Measurements from ENCODE around the gene PGRMC2. TPM values are rescaled to one million over a fixed set of nuclear protein-coding genes. Genes with fewer than 3 reads are reported as not detected.

Gene PGRMC2, protein sequence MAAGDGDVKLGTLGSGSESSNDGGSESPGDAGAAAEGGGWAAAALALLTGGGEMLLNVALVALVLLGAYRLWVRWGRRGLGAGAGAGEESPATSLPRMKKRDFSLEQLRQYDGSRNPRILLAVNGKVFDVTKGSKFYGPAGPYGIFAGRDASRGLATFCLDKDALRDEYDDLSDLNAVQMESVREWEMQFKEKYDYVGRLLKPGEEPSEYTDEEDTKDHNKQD
- 9.7 and 17.5 TPM in 2 replicates for total RNA-seq (2014; rRNA removed; shearing (Covaris generic))

DNA sequence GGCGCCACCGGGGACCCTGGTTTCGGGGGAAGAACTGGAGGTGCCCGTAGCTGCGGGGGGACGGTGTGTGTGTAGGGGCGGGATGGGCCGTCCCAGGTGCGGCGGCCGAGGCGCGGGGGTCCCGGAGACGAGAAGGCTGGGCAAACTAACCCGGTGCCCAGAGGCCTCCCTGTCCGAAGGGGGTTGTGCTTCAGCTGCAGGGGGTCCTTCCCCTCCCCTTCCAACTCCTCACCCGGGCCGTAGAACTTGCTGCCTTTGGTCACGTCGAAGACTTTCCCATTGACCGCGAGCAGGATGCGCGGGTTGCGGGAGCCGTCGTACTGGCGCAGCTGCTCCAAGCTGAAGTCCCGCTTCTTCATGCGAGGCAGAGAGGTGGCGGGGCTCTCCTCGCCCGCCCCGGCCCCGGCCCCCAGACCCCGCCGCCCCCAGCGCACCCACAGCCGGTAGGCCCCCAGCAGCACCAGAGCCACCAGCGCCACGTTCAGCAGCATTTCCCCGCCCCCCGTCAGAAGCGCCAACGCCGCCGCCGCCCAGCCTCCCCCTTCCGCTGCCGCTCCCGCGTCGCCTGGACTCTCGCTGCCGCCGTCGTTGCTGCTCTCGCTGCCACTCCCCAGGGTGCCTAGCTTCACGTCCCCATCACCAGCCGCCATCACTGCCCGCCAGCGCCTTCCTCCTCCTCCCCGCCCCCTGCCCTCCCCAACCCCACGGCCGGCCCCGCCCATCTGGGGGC, at the start of gene PGRMC2:
Gene PGRMC2, minus strand, starts transcription at position 673 of the 730 bp plus-strand sequence. Its CDS starts 23 bp downstream, at position 650.
- Histone ChIP-seq H3K27me3 (ENCODE audit: control insufficient read depth, insufficient read depth, low read length) (no peaks in the 10 kb centered on the region), H3K4me3 (ENCODE audit: insufficient read depth, low read depth, low read length) (peak within 1 kb of the TSS; percentile 92), H3K36me3 (replicated peaks; ENCODE audit: control insufficient read depth, insufficient read depth, low read length) (no peaks in the 10 kb centered on the region; the same call in 1 of the 2 replicates)
- peak; percentile 77 for DNase-seq

DNA sequence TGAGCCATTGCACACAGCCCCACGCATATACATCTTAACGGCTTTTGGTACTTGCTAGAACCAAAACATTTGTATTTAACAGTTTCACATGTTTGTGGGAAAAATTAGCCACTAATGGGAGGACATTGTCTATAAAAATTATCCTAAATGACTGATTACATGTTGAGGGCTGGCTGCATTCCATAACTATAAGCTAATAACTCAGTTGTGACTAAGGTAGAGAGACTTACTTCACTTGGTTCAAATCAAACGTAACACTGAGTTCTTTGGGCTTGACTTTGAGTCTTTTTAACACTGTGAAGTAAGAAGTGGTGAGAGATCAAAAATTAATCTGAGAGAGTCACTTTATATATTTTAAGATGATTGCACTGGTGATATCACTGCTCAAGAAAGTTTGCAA, 47.9 kb upstream of the PGRMC2 start:
- H3K4me3 ChIP-seq (ENCODE audit: insufficient read depth, low read depth, low read length), result no peak overlapping the region
- H3K36me3 ChIP-seq (replicated peaks; ENCODE audit: control insufficient read depth, insufficient read depth, low read length), result no peaks in the 10 kb centered on the region
- H3K27me3 ChIP-seq (ENCODE audit: control insufficient read depth, insufficient read depth, low read length), result no peaks in the 10 kb centered on the region
- no peak for DNase-seq

DNA sequence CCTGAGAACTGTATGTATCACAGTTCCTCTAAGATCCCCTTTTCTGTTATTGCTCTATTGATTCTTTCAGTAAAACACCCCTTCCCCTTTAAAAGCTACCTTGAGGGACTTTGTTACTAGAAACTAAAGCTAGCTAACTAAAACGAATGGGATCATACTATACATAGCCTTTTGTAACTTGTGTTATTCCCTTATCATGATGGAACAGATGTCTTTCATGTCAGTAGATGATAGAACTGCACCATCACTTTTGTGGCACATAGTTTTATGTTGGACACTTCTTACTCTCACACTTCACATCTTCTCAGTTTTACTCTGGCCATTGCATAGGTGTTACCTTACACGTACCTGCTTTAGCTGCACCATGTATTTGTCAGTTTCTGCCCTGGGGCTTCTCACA, 46.6 kb upstream of the PGRMC2 start:
- H3K4me3 ChIP-seq (ENCODE audit: insufficient read depth, low read depth, low read length), result no peak overlapping the region
- no peaks in the 10 kb centered on the region for H3K36me3 ChIP-seq (replicated peaks; ENCODE audit: control insufficient read depth, insufficient read depth, low read length)
- DNase-seq, result no peak
- H3K27me3 ChIP-seq (ENCODE audit: control insufficient read depth, insufficient read depth, low read length), result no peaks in the 10 kb centered on the region

DNA sequence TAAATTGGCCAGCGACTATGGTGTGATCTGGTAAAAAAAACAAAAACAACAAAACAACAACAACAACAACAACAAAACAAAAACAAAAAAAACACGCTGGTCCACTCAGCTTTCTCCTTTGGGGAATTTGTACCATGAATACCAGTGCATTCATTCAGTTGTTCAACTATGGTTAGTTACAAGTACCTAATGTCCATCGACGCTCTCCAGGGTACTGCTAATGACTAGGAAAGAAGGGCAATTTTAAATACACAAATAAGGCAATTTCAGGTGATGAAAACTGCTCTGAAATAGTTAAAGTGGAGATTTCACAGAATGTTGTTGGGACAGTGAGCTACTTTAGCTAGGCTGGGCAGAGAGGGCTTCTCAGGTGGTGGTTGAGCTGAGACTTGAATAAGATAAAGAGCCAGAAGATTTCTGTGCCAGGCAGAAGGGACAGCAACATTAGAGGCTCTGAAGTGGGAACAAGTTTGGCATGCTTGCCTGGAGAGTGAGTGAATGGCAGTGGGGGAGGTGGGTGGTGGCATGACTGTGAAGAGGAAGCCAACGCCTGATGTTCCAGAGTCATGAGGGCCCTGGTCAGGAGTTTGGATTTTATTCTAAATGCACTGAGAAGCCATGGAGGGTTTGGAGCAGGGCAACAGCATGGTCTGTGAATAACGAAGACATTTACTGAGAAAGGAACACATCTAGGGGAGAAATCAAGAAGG, 45.9 kb upstream of the PGRMC2 start:
- DNase-seq, result no peak
- H3K27me3 ChIP-seq (ENCODE audit: control insufficient read depth, insufficient read depth, low read length), result no peaks in the 10 kb centered on the region
- no peak overlapping the region for H3K4me3 ChIP-seq (ENCODE audit: insufficient read depth, low read depth, low read length)
- no peaks in the 10 kb centered on the region for H3K36me3 ChIP-seq (replicated peaks; ENCODE audit: control insufficient read depth, insufficient read depth, low read length)

DNA sequence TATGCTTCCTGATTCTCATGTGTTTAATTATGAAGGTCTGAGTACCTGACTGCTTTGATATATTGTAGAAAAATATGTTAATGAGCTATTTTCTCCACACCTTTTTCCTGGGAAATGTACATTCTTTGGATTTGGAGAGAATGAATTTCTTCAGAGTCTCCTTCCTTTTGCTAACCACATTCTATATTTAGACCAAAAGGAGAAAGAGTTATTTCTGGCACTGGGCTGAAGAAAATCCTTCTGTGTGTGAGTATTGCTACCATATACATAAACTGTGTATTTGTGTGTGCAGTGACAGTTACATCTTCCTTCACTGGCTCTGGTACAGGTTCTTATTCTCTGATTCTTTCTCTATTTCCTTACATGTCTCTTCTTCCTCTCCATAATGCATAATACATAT, 44.5 kb upstream of the PGRMC2 start:
- Histone ChIP-seq H3K27me3 (ENCODE audit: control insufficient read depth, insufficient read depth, low read length) (no peaks in the 10 kb centered on the region), H3K36me3 (replicated peaks; ENCODE audit: control insufficient read depth, insufficient read depth, low read length) (no peaks in the 10 kb centered on the region), H3K4me3 (ENCODE audit: insufficient read depth, low read depth, low read length) (no peak overlapping the region)
- DNase-seq, result no peak

DNA sequence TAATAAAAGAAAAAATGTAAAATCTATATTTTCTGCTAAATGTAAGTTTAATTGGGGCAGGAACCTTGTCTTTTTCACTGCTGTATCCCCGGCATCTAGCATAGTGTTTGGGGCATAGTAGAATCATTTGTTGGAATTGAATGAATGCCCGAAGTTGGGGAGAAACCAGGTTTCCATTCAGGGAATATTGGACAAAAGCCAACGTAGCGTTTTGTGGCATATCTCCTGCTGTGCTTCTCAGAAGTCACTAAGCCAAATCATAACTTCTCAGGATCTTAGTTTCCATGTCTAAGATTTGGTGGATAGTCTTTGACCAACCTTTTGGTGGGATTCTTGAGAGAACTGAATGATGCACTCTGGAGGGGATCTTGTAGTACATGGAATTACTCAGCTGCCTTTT, 42.0 kb upstream of the PGRMC2 start:
- H3K27me3 ChIP-seq (ENCODE audit: control insufficient read depth, insufficient read depth, low read length), result no peaks in the 10 kb centered on the region
- no peak for DNase-seq
- H3K4me3 ChIP-seq (ENCODE audit: insufficient read depth, low read depth, low read length), result no peak overlapping the region
- no peaks in the 10 kb centered on the region for H3K36me3 ChIP-seq (replicated peaks; ENCODE audit: control insufficient read depth, insufficient read depth, low read length)

DNA sequence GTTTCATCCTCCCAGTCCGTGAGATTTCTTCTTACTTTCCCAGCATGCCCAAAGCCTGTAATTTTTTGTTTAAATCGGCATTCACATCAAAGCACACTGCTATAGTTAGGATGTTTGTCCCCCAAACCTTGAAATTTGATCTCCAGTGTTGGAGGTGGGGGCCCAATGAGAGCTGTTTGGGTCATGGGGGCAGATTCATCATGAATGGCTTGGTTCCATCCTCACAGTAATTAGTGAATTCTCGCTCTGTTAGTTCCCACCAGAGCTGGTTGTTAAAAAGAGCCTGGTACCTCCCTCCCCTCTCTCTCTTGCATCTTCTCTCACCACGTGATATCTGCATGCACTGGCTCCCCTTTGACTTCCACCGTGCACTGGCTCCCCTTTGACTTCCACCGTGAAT, 40.5 kb upstream of the PGRMC2 start:
- H3K4me3 ChIP-seq (ENCODE audit: insufficient read depth, low read depth, low read length), result no peak overlapping the region
- H3K36me3 ChIP-seq (replicated peaks; ENCODE audit: control insufficient read depth, insufficient read depth, low read length), result no peaks in the 10 kb centered on the region
- no peak for DNase-seq
- no peaks in the 10 kb centered on the region for H3K27me3 ChIP-seq (ENCODE audit: control insufficient read depth, insufficient read depth, low read length)

DNA sequence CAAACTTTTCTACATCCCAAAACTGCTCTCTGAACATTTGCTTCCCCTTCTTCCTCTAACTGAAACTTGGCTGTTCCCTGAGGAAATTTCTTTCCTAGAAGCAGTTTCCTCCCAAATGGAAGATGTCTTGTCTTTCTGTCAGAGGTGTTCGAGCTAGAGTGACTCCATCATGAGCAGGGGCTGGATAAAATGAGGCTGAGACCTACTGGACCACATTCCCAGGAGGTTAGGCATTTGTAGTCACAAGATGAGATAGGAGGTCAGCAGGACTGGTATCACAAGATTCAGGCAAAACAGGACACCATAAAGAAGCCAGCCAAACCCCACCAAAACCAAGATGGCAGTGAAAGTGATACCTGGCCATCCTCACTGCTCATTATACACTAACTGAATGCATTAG, 35.8 kb upstream of the PGRMC2 start:
- H3K36me3 ChIP-seq (replicated peaks; ENCODE audit: control insufficient read depth, insufficient read depth, low read length), result no peaks in the 10 kb centered on the region
- no peak for DNase-seq
- H3K4me3 ChIP-seq (ENCODE audit: insufficient read depth, low read depth, low read length), result no peak overlapping the region
- no peaks in the 10 kb centered on the region for H3K27me3 ChIP-seq (ENCODE audit: control insufficient read depth, insufficient read depth, low read length)

DNA sequence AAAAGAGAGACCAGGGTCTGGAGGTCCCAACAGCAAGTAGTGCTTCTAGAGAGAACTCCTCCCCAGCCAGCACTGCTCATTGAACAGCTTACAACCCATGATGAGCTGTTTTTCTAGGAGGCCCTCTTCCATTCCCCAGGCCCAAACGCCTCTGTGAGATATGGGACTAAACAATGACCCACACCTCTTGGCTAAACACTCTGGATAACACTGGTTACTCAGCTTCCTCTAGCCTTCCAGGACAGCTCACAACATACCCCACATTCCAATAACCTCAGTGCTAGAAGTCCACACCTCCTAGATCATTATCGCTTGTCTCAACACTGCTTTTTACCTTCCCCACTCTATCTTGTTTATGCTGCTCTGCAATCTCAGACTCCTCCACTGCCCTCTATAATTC, 35.4 kb upstream of the PGRMC2 start:
- DNase-seq, result no peak
- Histone ChIP-seq H3K4me3 (ENCODE audit: insufficient read depth, low read depth, low read length) (no peak overlapping the region), H3K36me3 (replicated peaks; ENCODE audit: control insufficient read depth, insufficient read depth, low read length) (no peaks in the 10 kb centered on the region), H3K27me3 (ENCODE audit: control insufficient read depth, insufficient read depth, low read length) (no peaks in the 10 kb centered on the region)

DNA sequence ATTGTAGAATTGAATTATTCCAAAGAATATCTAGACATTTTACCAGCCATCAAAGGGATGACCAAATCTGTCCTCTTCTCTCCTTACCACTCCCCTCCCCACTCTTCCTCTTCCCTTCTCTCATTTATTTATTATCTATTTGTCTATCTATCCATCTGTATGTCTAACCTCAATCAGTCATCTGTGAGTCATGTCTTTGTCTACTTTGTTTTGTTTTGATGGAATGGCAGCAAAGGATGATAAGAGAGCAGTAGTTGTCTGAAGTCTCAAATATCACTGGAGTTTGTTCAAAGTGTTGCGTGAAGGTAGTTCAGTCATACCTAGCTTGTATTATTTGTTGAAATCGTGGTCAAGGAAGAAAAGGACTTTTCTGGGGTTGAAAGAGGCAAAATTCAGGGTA, 34.7 kb upstream of the PGRMC2 start:
- no peaks in the 10 kb centered on the region for H3K36me3 ChIP-seq (replicated peaks; ENCODE audit: control insufficient read depth, insufficient read depth, low read length)
- DNase-seq, result no peak
- H3K27me3 ChIP-seq (ENCODE audit: control insufficient read depth, insufficient read depth, low read length), result no peaks in the 10 kb centered on the region
- no peak overlapping the region for H3K4me3 ChIP-seq (ENCODE audit: insufficient read depth, low read depth, low read length)

DNA sequence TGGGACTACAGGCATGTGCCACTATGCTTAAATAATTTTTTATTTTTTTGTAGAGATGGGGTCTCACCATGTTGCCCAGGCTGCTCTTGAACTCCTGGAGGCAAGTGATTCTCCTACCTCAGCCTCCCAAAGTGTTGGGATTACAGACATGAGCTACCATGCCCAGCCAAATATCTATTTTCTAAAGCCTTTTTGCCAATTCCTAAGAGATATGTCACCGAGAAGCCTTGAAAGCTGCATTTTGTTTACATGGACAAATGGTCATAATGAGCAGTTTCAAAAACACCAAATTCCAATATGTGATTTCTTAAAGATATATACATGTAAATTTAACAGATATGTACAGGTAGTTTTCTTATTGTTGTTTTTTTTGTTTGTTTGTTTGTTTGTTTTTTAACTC, 33.0 kb upstream of the PGRMC2 start:
- no peaks in the 10 kb centered on the region for H3K36me3 ChIP-seq (replicated peaks; ENCODE audit: control insufficient read depth, insufficient read depth, low read length)
- H3K4me3 ChIP-seq (ENCODE audit: insufficient read depth, low read depth, low read length), result no peak overlapping the region
- no peak for DNase-seq

DNA sequence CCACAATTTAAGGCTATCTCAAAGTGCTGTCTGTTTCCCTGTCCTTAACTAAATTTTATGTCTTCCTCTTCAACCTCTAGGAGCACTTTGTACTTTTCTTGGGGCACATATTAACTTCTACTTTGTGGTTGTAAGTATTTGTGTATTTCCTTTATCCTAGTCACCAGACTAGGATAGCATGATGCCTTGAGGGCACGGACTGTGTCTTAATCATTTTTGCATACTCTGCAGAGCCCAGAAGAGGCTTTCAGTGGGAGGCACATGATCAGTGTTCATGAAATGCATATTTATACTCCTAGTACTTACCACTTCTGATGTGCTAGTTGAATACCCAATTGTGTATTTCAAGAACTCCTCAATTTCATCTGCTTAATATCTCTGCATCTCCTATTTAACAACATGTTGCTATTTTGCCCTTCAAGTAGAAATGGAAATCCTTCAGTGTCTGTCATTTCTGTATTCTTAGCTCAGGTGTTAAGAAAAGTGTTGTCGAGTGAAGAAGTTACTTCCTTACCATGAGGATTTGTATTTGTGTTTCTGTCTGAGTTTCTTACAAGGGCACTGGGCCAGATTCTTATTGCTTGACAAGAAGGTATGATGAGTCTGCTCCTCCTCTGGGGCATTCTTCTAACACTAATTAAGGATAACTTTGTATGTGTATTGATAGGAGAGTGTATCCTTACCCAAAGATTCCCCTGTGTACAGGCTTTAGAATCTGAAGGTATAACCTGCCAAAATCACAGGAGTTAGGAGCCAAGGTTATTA, 28.3 kb upstream of the PGRMC2 start:
- H3K27me3 ChIP-seq (ENCODE audit: control insufficient read depth, insufficient read depth, low read length), result no peaks in the 10 kb centered on the region
- DNase-seq, result no peak

More for the DNA sequence above, 33.0 kb upstream of the PGRMC2 start:
- H3K27me3 ChIP-seq (ENCODE audit: control insufficient read depth, insufficient read depth, low read length), result no peaks in the 10 kb centered on the region

DNA sequence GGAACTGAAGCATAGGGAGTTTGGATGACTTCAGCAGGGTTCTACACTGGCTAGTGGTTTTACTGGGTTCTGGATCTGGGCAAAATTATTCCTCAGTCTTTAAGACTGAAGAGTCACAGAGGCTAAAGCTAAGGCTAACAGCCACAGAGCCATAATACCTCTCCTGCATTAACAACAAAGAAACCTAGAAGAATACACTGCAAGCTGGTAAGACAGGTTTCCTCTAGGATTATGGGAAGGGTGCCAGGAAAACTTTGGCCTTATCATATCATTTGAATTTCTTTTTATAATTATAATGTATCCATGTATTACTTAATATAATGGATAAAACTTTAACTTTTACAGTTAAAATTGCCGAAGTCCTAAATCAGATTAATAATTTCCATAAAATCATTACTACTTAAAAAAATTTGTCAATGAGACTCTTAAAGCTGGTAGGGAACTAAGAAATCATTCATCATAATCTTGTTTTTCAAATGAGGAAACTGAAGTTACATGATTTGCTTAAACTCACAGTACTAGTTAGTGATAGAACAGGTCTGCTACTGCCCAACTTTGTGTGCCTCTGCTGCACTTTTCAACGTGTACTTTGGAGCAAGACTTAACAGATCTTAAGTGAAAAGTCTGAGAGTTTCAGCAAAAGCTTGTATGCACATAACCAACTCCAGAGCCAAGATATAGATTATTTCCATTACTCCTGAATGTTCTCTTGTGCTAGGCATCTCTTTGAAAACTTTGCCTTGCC, 24.2 kb upstream of the PGRMC2 start:
- no peak for DNase-seq
- Histone ChIP-seq H3K36me3 (replicated peaks; ENCODE audit: control insufficient read depth, insufficient read depth, low read length) (no peaks in the 10 kb centered on the region), H3K27me3 (ENCODE audit: control insufficient read depth, insufficient read depth, low read length) (no peaks in the 10 kb centered on the region), H3K4me3 (ENCODE audit: insufficient read depth, low read depth, low read length) (no peak overlapping the region)

More for the DNA sequence above, 28.3 kb upstream of the PGRMC2 start:
- Histone ChIP-seq H3K4me3 (ENCODE audit: insufficient read depth, low read depth, low read length) (no peak overlapping the region), H3K36me3 (replicated peaks; ENCODE audit: control insufficient read depth, insufficient read depth, low read length) (no peaks in the 10 kb centered on the region)

DNA sequence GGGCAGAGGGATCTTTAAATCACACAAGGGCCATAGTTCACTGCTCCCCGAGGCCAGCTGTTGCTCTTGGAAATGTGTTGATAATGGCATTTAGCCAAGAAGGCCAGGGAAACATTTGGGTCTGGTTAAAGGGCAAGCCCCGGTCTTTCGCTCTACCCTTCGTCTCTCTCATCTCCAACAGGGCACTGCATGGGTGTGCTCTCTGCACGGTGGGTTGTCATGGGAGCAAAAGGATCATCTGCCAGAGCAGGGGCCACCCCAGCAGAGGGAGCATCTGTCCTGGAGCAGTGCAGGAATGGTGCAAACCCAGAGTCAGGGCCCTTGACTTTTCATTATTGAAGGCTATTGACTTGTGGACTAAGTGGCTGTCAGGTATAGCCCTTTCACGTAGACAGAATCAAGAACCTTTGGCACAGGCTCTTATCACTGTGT, 22.7 kb upstream of the PGRMC2 start:
- no peak overlapping the region for H3K4me3 ChIP-seq (ENCODE audit: insufficient read depth, low read depth, low read length)
- peak; percentile 22 for DNase-seq
- no peaks in the 10 kb centered on the region for H3K36me3 ChIP-seq (replicated peaks; ENCODE audit: control insufficient read depth, insufficient read depth, low read length)
- no peaks in the 10 kb centered on the region for H3K27me3 ChIP-seq (ENCODE audit: control insufficient read depth, insufficient read depth, low read length)

Data from H7 (cell line).